PFSK-1 (cell line): ENCODE measurements around the gene POC5.

Experiments
- FOXP2 ChIP-seq: optimal IDR thresholded peaks from 2 replicates; pipeline ENCODE3; 2011; ENCODE audit warnings: borderline replicate concordance, control low read depth, inconsistent platforms; ENCODE audit not compliant: insufficient read depth; ENCODE audit errors: extremely low read length, extremely low read depth
- POLR2AphosphoS5 ChIP-seq: IDR thresholded peaks from 2 replicates; pipeline ENCODE4 v1.6.1; 2012; ENCODE audit warnings: low read depth, mild to moderate bottlenecking, control low read depth, low read length, moderate library complexity
- TF ChIP-seq, protein P1 (sequence below), 2 experiments: IDR thresholded peaks; 2 replicates each; pipeline versions ENCODE4 v1.6.1 to v1.8.0; 2011 to 2012; ENCODE audit warnings: low read depth in 2 of 2, low read length in 2 of 2, control low read depth in 1 of 2, inconsistent platforms in 1 of 2, mild to moderate bottlenecking in 1 of 2, moderate library complexity in 1 of 2; ENCODE audit not compliant: insufficient read depth in 1 of 2

DNA sequence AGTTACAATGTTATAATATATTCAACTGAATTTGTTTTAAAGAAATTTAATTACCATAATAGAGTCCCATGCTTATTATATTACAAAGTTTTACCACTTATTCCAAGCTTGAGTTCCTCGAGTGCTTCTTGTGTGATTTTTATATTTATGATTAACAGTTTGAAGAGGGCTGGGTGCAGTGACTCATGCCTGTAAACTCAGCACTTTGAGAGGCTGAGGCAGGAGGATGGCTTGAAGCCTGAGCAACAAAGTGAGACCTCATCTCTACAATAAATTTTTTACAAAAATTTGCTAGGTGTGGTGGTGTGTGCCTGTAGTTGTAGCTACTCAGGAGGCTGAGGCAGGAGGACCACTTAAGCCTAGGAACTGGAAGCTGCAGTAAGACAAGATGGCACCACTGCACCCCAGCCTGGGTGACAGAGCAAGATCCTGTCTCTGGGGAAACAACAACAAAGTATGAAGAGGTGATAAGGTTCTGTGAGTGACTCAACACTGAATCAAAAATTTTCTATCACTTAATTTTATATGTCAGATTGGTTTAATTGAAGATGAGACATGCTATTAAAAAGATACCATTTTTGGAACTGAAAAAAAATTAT is 9.2 kb downstream of the POC5 start:
- no peak for TF ChIP-seq POLR2AphosphoS5
- TF ChIP-seq, protein P1, sequence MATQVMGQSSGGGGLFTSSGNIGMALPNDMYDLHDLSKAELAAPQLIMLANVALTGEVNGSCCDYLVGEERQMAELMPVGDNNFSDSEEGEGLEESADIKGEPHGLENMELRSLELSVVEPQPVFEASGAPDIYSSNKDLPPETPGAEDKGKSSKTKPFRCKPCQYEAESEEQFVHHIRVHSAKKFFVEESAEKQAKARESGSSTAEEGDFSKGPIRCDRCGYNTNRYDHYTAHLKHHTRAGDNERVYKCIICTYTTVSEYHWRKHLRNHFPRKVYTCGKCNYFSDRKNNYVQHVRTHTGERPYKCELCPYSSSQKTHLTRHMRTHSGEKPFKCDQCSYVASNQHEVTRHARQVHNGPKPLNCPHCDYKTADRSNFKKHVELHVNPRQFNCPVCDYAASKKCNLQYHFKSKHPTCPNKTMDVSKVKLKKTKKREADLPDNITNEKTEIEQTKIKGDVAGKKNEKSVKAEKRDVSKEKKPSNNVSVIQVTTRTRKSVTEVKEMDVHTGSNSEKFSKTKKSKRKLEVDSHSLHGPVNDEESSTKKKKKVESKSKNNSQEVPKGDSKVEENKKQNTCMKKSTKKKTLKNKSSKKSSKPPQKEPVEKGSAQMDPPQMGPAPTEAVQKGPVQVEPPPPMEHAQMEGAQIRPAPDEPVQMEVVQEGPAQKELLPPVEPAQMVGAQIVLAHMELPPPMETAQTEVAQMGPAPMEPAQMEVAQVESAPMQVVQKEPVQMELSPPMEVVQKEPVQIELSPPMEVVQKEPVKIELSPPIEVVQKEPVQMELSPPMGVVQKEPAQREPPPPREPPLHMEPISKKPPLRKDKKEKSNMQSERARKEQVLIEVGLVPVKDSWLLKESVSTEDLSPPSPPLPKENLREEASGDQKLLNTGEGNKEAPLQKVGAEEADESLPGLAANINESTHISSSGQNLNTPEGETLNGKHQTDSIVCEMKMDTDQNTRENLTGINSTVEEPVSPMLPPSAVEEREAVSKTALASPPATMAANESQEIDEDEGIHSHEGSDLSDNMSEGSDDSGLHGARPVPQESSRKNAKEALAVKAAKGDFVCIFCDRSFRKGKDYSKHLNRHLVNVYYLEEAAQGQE (IDR thresholded peaks at IDR 0.05; ENCODE audit: insufficient read depth in 1 of 2, low read depth in 2 of 2, low read length in 2 of 2): no peak
- no peak for TF ChIP-seq FOXP2
